ENCODE data around the gene ACY1.

- TF ChIP-seq POLR2A (IDR thresholded peaks at IDR 0.05), result no peak
- TF ChIP-seq, protein P1, sequence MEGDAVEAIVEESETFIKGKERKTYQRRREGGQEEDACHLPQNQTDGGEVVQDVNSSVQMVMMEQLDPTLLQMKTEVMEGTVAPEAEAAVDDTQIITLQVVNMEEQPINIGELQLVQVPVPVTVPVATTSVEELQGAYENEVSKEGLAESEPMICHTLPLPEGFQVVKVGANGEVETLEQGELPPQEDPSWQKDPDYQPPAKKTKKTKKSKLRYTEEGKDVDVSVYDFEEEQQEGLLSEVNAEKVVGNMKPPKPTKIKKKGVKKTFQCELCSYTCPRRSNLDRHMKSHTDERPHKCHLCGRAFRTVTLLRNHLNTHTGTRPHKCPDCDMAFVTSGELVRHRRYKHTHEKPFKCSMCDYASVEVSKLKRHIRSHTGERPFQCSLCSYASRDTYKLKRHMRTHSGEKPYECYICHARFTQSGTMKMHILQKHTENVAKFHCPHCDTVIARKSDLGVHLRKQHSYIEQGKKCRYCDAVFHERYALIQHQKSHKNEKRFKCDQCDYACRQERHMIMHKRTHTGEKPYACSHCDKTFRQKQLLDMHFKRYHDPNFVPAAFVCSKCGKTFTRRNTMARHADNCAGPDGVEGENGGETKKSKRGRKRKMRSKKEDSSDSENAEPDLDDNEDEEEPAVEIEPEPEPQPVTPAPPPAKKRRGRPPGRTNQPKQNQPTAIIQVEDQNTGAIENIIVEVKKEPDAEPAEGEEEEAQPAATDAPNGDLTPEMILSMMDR (IDR thresholded peaks at IDR 0.05), result no peak
Observed at GRCh38 chr3:51985063-51985462, 1.7 kb downstream of the ACY1 start.

Data from body of pancreas (tissue), 4 donors.